ENCODE data around the gene RPS19BP1.

DNA sequence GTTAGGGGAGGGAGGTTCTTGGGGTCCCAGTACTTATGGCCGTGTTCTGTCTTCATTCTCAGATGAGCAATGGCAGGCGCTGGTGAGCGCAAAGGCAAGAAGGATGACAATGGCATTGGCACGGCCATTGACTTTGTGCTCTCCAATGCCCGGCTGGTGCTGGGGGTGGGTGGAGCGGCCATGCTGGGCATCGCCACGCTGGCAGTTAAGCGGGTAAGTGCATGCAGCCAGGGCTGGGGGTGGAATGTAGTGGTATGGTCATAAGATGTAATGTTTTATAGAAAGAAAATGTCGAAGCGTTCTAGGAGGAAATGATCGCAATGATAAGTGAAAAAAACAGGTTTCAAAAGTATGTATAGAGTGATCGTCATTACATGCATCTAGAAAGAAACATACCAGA, 21.3 kb downstream of the RPS19BP1 start:
- TF ChIP-seq, protein P1, sequence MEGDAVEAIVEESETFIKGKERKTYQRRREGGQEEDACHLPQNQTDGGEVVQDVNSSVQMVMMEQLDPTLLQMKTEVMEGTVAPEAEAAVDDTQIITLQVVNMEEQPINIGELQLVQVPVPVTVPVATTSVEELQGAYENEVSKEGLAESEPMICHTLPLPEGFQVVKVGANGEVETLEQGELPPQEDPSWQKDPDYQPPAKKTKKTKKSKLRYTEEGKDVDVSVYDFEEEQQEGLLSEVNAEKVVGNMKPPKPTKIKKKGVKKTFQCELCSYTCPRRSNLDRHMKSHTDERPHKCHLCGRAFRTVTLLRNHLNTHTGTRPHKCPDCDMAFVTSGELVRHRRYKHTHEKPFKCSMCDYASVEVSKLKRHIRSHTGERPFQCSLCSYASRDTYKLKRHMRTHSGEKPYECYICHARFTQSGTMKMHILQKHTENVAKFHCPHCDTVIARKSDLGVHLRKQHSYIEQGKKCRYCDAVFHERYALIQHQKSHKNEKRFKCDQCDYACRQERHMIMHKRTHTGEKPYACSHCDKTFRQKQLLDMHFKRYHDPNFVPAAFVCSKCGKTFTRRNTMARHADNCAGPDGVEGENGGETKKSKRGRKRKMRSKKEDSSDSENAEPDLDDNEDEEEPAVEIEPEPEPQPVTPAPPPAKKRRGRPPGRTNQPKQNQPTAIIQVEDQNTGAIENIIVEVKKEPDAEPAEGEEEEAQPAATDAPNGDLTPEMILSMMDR (IDR thresholded peaks at IDR 0.05) = no peak
- no peak for TF ChIP-seq POLR2A (IDR thresholded peaks at IDR 0.05)
